A549 (cell line): ENCODE data around the gene NAT10. TPM values are rescaled to one million over a fixed set of nuclear protein-coding genes. Genes with fewer than 3 reads are reported as not detected.
"Not testable (repeated sequence)": the region's sequence is repeated elsewhere in the genome, so short reads cannot be mapped to it uniquely, and the experiment has no call there.

ENCODE experiments used
- ATAC-seq, 2 experiments: fragments of 200-7000 bp in 1 of 2; fragments of >200 bp in 1 of 2; cut with Nextera tagmentation in 1 of 2; cut with Tn5 transposase in 1 of 2; 3 replicates each; pipeline versions ENCODE4 v1.8.0 to v1.9.1; 2018 to 2020; ENCODE audit warnings: mild to moderate bottlenecking in 1 of 2, moderate library complexity in 1 of 2
- CTCF ChIA-PET: fragments of 300-600 bp; sonication (Branson Sonifier 250); formaldehyde crosslinking; extraction: SDS; loops from one replicate; lab custom pipeline; 2021; ENCODE audit warnings: antibody characterized with exemption, inconsistent platforms; lab: Yijun Ruan, JAX
- POLR2A ChIA-PET: fragments of 350-600 bp; formaldehyde crosslinking; extraction: SDS; loops from one replicate; lab custom pipeline; 2021; ENCODE audit warnings: antibody characterized with exemption, inconsistent platforms; lab: Yijun Ruan, JAX
- DNase-seq, 2 experiments: peaks; one replicate each; pipeline versions ENCODE4 v3.0.0 to v3.0.0-alpha.2; 2011 to 2016; ENCODE audit warnings: low read depth in 1 of 2, low spot score in 1 of 2
- FAIRE-seq: peaks from 2 replicates; lab custom pipeline; 2011; peaks lifted over from hg19 to GRCh38; lab: Jason Lieb, UNC
- H3K27ac ChIP-seq, 2 experiments: fragments of >200 bp; sonication (Bioruptor Twin); formaldehyde crosslinking; 3 replicates each; pipeline ENCODE4 v1.5.1; 2016 to 2017
- H3K4me1 ChIP-seq: fragments of >200 bp; sonication (Bioruptor Twin); formaldehyde crosslinking; 3 replicates; pipeline ENCODE4 v1.6.1; 2016
- H3K4me2 ChIP-seq: fragments of >200 bp; sonication (Bioruptor Twin); formaldehyde crosslinking; 3 replicates; pipeline ENCODE4 v1.6.1; 2016
- H3K4me3 ChIP-seq: fragments of >200 bp; sonication (Bioruptor Twin); formaldehyde crosslinking; 3 replicates; pipeline ENCODE4 v1.5.1; 2016
- H3K9me3 ChIP-seq: fragments of >200 bp; sonication (Bioruptor Twin); formaldehyde crosslinking; 3 replicates; pipeline ENCODE4 v1.6.1; 2016
- BHLHE40 ChIP-seq: IDR thresholded peaks from 2 replicates; pipeline ENCODE4 v1.6.1; 2012; ENCODE audit warnings: low read depth, low read length, inconsistent platforms
- CBX2 ChIP-seq: fragments of 200-600 bp; sonication (generic); IDR thresholded peaks from 2 replicates; pipeline ENCODE4 v1.6.1; 2016; ENCODE audit warnings: low read depth, mild to moderate bottlenecking, borderline replicate concordance
- CBX8 ChIP-seq: fragments of 200-600 bp; sonication (generic); IDR thresholded peaks from 2 replicates; pipeline ENCODE4 v1.6.1; 2016
- CHD4 ChIP-seq: fragments of 200-600 bp; sonication (generic); IDR thresholded peaks from 2 replicates; pipeline ENCODE4 v1.6.1; 2016; ENCODE audit warnings: antibody characterized with exemption, mild to moderate bottlenecking, borderline replicate concordance
- CTCF ChIP-seq: fragments of >200 bp; sonication (Bioruptor Twin); formaldehyde crosslinking; IDR thresholded peaks from 3 replicates; pipeline ENCODE4 v1.5.1; 2016
- EHF ChIP-seq: fragments of 250-450 bp; sonication (Bioruptor Pico); IDR thresholded peaks from 2 replicates; pipeline ENCODE4 v1.5.0; 2020; ENCODE audit warnings: mild to moderate bottlenecking
- EHMT2 ChIP-seq: fragments of 200-600 bp; sonication (generic); IDR thresholded peaks from 2 replicates; pipeline ENCODE4 v1.6.1; 2016; ENCODE audit warnings: antibody characterized with exemption, low read depth, mild to moderate bottlenecking, moderate library complexity
- ESRRA ChIP-seq: fragments of 150-350 bp; IDR thresholded peaks from 2 replicates; pipeline ENCODE4 v1.6.1; 2014; ENCODE audit warnings: mild to moderate bottlenecking, low read length, borderline replicate concordance
- FOSB ChIP-seq: fragments of 250-450 bp; sonication (Bioruptor Pico); IDR thresholded peaks from 2 replicates; pipeline ENCODE4 v1.5.0; 2020; ENCODE audit warnings: mild to moderate bottlenecking, moderate library complexity
- GATA3 ChIP-seq: IDR thresholded peaks from 2 replicates; pipeline ENCODE4 v1.6.1; 2012; ENCODE audit warnings: borderline replicate concordance
- HEYL ChIP-seq: fragments of 250-450 bp; sonication (Bioruptor Pico); IDR thresholded peaks from 2 replicates; pipeline ENCODE4 v1.8.0; 2021; ENCODE audit warnings: mild to moderate bottlenecking, moderate library complexity
- HMGXB4 ChIP-seq: fragments of 250-450 bp; sonication (Bioruptor Pico); IDR thresholded peaks from 2 replicates; pipeline ENCODE4 v1.5.0; 2021; ENCODE audit warnings: mild to moderate bottlenecking, moderate library complexity, borderline replicate concordance
- HOXA7 ChIP-seq: fragments of 250-450 bp; sonication (Bioruptor Pico); IDR thresholded peaks from 2 replicates; pipeline ENCODE4 v1.5.0; 2020; ENCODE audit warnings: mild to moderate bottlenecking, moderate library complexity
- HOXB13 ChIP-seq: fragments of 250-450 bp; sonication (Bioruptor Pico); IDR thresholded peaks from 2 replicates; pipeline ENCODE4 v1.5.0; 2020; ENCODE audit warnings: low read depth, mild to moderate bottlenecking, moderate library complexity
- HOXB5 ChIP-seq: fragments of 250-450 bp; sonication (Bioruptor Pico); IDR thresholded peaks from 2 replicates; pipeline ENCODE4 v1.5.0; 2020; ENCODE audit warnings: mild to moderate bottlenecking, moderate library complexity
- JUNB ChIP-seq: fragments of >200 bp; sonication (Bioruptor Twin); formaldehyde crosslinking; IDR thresholded peaks from 2 replicates; pipeline ENCODE4 v1.6.1; 2016
- KDM1A ChIP-seq: fragments of 200-600 bp; sonication (generic); IDR thresholded peaks from 2 replicates; pipeline ENCODE4 v1.6.1; 2016; ENCODE audit warnings: low read depth, mild to moderate bottlenecking
- KDM5A ChIP-seq: fragments of 200-600 bp; sonication (generic); IDR thresholded peaks from 2 replicates; pipeline ENCODE4 v1.6.1; 2016; ENCODE audit warnings: antibody characterized with exemption, mild to moderate bottlenecking
- MAFK ChIP-seq: fragments of 450-650 bp; IDR thresholded peaks from 2 replicates; pipeline ENCODE4 v1.6.1; 2014; ENCODE audit not compliant: partially characterized antibody
- MAX ChIP-seq: IDR thresholded peaks from 2 replicates; pipeline ENCODE4 v1.6.1; 2012
- MYC ChIP-seq: IDR thresholded peaks from 2 replicates; pipeline ENCODE4 v1.6.1; 2012; ENCODE audit warnings: mild to moderate bottlenecking, inconsistent platforms, low read length, improper control_type of control experiment, borderline replicate concordance
- NPAS2 ChIP-seq: fragments of 250-450 bp; sonication (Bioruptor Pico); IDR thresholded peaks from 2 replicates; pipeline ENCODE4 v1.8.0; 2022; ENCODE audit warnings: mild to moderate bottlenecking, moderate library complexity, borderline replicate concordance
- NR3C1 ChIP-seq: fragments of >200 bp; sonication (Bioruptor Twin); formaldehyde crosslinking; IDR thresholded peaks from 3 replicates; pipeline ENCODE4 v1.6.1; 2017
- PHF8 ChIP-seq: fragments of 200-600 bp; sonication (generic); IDR thresholded peaks from 2 replicates; pipeline ENCODE4 v1.6.1; 2016; ENCODE audit warnings: low read depth, mild to moderate bottlenecking, antibody characterized with exemption, moderate library complexity, borderline replicate concordance
- RAD21 ChIP-seq, 2 experiments: fragments of >200 bp in 1 of 2; sonication (Bioruptor Twin) in 1 of 2; formaldehyde crosslinking in 1 of 2; IDR thresholded peaks in 1 of 2; conservative IDR thresholded peaks in 1 of 2; 2 replicates in 1 of 2; 3 replicates in 1 of 2; pipeline ENCODE4 v1.6.1; 2012 to 2018; ENCODE audit warnings: inconsistent platforms in 1 of 2
- RARB ChIP-seq: fragments of 250-450 bp; sonication (Bioruptor Pico); IDR thresholded peaks from 2 replicates; pipeline ENCODE4 v1.8.0; 2021; ENCODE audit warnings: mild to moderate bottlenecking, moderate library complexity
- RFX5 ChIP-seq: fragments of 450-650 bp; IDR thresholded peaks from 2 replicates; pipeline ENCODE4 v1.7.1; 2014; ENCODE audit warnings: antibody characterized with exemption, mild to moderate bottlenecking, moderate library complexity
- ZFP36 ChIP-seq: fragments of 450-650 bp; IDR thresholded peaks from 2 replicates; pipeline ENCODE4 v1.6.1; 2014; ENCODE audit warnings: borderline replicate concordance; ENCODE audit not compliant: partially characterized antibody
- WGBS: methylation state at CpG from one replicate; pipeline ENCODE4 v1.1.6; 2017; ENCODE audit errors: missing lambda C conversion rate; 5-methylcytosine and 5-hydroxymethylcytosine counted together
- polyA plus RNA-seq, 4 experiments: library from polyadenylated mRNA; depleted of rRNA in 3 of 4; stranded (reverse); fragments of >200 nt; fragmentation: RNase III in 1 of 4; extraction: RNeasy Plus Mini Kit Qiagen cat#74134 plus additional on column Dnase treatment in 1 of 4; gene quantifications; 2 replicates in 3 of 4; 3 replicates in 1 of 4; pipeline ENCODE4 v1.2.3, GENCODE V29; 2011 to 2017

The NAT10 gene
- polyA plus RNA-seq, 2 of the 4 experiments (the other 2 are of a cell fraction): 38.6 to 59.3 TPM

GRCh38 chr11:34178209-34178821 lies 72.9 kb downstream of the NAT10 start (continued):
- no peak for TF ChIP-seq FOSB (CRISPR knock-in tag)

- DNase-seq (no peak), FAIRE-seq (no peak), ATAC-seq (no peak)
- Histone ChIP-seq H3K4me2 (no peak overlapping the region), H3K27ac (no peak overlapping the region), H3K4me3 (no peak overlapping the region), H3K4me1 (peaks cover 21% of the 10 kb centered on the region), H3K9me3 (no peaks in the 10 kb centered on the region)
- 92% methylated on average over 9 of the region's 9 CpGs for WGBS
- ChIA-PET POLR2A (interaction anchor here (0.9 kb wide), 1 partner anchor 179 kb away, joined by 4 read pairs; no protein-coding TSS in a partner anchor), CTCF (interaction anchor here (0.6 to 8.6 kb wide), 9 partner anchors 8 to 184 kb away, joined by 3 to 170 read pairs (median 7); partner anchors contain the start of gene ABTB2)
- TF ChIP-seq CTCF: no peak
- no peak for TF ChIP-seq HOXB13
- TF ChIP-seq EHF (CRISPR knock-in tag): no peak
- no peak for TF ChIP-seq HOXB5 (CRISPR knock-in tag)
- no peak for TF ChIP-seq NR3C1
- no peak for TF ChIP-seq EHMT2
- no peak for TF ChIP-seq RAD21 (conservative IDR thresholded peaks at IDR 0.05 in 1 of 2, IDR thresholded peaks at IDR 0.05 in 1 of 2)
- TF ChIP-seq BHLHE40: no peak
- no peak for TF ChIP-seq CBX8
- no peak for TF ChIP-seq MAFK
- no peak for TF ChIP-seq GATA3
- no peak for TF ChIP-seq RFX5
- TF ChIP-seq ESRRA: no peak
- no peak for TF ChIP-seq KDM5A
Measured at GRCh38 chr11:34179026-34179675, 73.7 kb downstream of the NAT10 start.

GRCh38 chr11:34180040-34180813 lies 74.8 kb downstream of the NAT10 start:
- DNase-seq: no peak
- no peak overlapping the region for H3K27ac ChIP-seq
- H3K4me1 ChIP-seq: peaks cover 12% of the 10 kb centered on the region
- H3K4me3 ChIP-seq: no peak overlapping the region
- no peak overlapping the region for H3K4me2 ChIP-seq
- POLR2A ChIA-PET: no interaction called here
- TF ChIP-seq CBX8 (no peak), RARB (CRISPR knock-in tag) (no peak), MAX (no peak), PHF8 (no peak), NPAS2 (CRISPR knock-in tag) (no peak), HOXA7 (CRISPR knock-in tag) (no peak), JUNB (no peak), EHF (CRISPR knock-in tag) (no peak), CBX2 (no peak), HMGXB4 (CRISPR knock-in tag) (no peak), ZFP36 (no peak), KDM1A (no peak), CHD4 (no peak), BHLHE40 (no peak), MYC (no peak), HEYL (CRISPR knock-in tag) (no peak), RAD21 (conservative IDR thresholded peaks at IDR 0.05 in 1 of 2, IDR thresholded peaks at IDR 0.05 in 1 of 2) (no peak)
- TF ChIP-seq, all 56 proteins: peak for 0
- 92% methylated on average over 6 of the region's 6 CpGs for WGBS
- CTCF ChIA-PET: interaction anchor here (0.6 to 8.6 kb wide), 10 partner anchors 10 to 278 kb away, joined by 3 to 170 read pairs (median 6); partner anchors contain the start of gene ABTB2
- no peaks in the 10 kb centered on the region for H3K9me3 ChIP-seq
- no peak for ATAC-seq
- FAIRE-seq: no peak

GRCh38 chr11:34180814-34181165 lies 75.4 kb downstream of the NAT10 start:
- POLR2A ChIA-PET, DNase-seq, FAIRE-seq, H3K27ac ChIP-seq, H3K4me3 ChIP-seq, ATAC-seq, H3K9me3 ChIP-seq, H3K4me2 ChIP-seq: not testable (repeated sequence)
- WGBS: 92% methylated on average over 5 of the region's 5 CpGs
- CTCF ChIA-PET: interaction anchor here (0.9 to 4.8 kb wide), 6 partner anchors 10 to 180 kb away, joined by 3 to 25 read pairs (median 7); partner anchors contain the start of gene ABTB2
- peaks cover 12% of the 10 kb centered on the region for H3K4me1 ChIP-seq
